CD4-positive, alpha-beta memory T cell (primary cell): ENCODE results near the gene ARID1B. TPM values are rescaled to one million over a fixed set of nuclear protein-coding genes. Genes with fewer than 3 reads are reported as not detected.

Source experiments
- CTCF ChIA-PET: fragments of 350-600 bp; sonication (Branson Sonifier 250); formaldehyde crosslinking; loops from one replicate; lab custom pipeline; 2021; ENCODE audit warnings: inconsistent platforms; ENCODE audit not compliant: partially characterized antibody; lab: Charles Lee
- POLR2A ChIA-PET: fragments of 350-600 bp; sonication (Branson Sonifier 250); formaldehyde crosslinking; loops from one replicate; lab custom pipeline; 2021; ENCODE audit not compliant: partially characterized antibody; lab: Charles Lee
- DNase-seq, 5 donors: peaks; one replicate each; pipeline versions ENCODE4 v3.0.0 to v3.0.0-alpha.2; 2020 to 2022; ENCODE audit warnings: mixed read lengths in 1 of 5
- H3K27ac ChIP-seq: one replicate; pipeline ENCODE4 v1.7.0; 2013; ENCODE audit warnings: low read depth, low read length
- H3K27me3 ChIP-seq: 2 replicates; pipeline ENCODE4 v1.7.0; 2013; ENCODE audit warnings: mild to moderate bottlenecking, low read length, moderate library complexity; ENCODE audit not compliant: insufficient read depth
- H3K36me3 ChIP-seq: 2 replicates; pipeline ENCODE4 v1.7.0; 2013; ENCODE audit warnings: mild to moderate bottlenecking, low read length, moderate library complexity; ENCODE audit not compliant: insufficient read depth
- H3K4me1 ChIP-seq: 2 replicates; pipeline ENCODE4 v1.7.0; 2013; ENCODE audit warnings: mild to moderate bottlenecking, low read length, moderate library complexity; ENCODE audit not compliant: insufficient read depth
- H3K4me3 ChIP-seq, 2 donors: one replicate each; pipeline ENCODE4 v1.7.0; 2013; ENCODE audit warnings: low read length in 2 of 2, mild to moderate bottlenecking in 1 of 2
- H3K9me3 ChIP-seq, 2 donors: one replicate each; pipeline ENCODE4 v1.7.0; 2013; ENCODE audit warnings: low read length in 2 of 2, control low read depth in 1 of 2; ENCODE audit not compliant: control insufficient read depth in 1 of 2
- H3K27ac Mint-ChIP-seq, 7 donors: one replicate each; pipeline ENCODE4 v1.8.0; 2020 to 2021; ENCODE audit warnings: mixed read lengths in 7 of 7, mild to moderate bottlenecking in 6 of 7, inconsistent platforms in 3 of 7, moderate library complexity in 3 of 7
- H3K27me3 Mint-ChIP-seq, 2 donors: one replicate each; pipeline ENCODE4 v1.8.0; 2020 to 2021; ENCODE audit warnings: mixed read lengths in 2 of 2
- H3K36me3 Mint-ChIP-seq, 2 donors: one replicate each; pipeline ENCODE4 v1.8.0; 2020 to 2021; ENCODE audit warnings: mixed read lengths in 2 of 2, inconsistent platforms in 1 of 2, mild to moderate bottlenecking in 1 of 2
- H3K4me1 Mint-ChIP-seq, 4 donors: one replicate each; pipeline ENCODE4 v1.8.0; 2020 to 2021; ENCODE audit warnings: mixed read lengths in 4 of 4, mild to moderate bottlenecking in 1 of 4
- H3K4me3 Mint-ChIP-seq, 8 donors: one replicate each; pipeline ENCODE4 v1.8.0; 2020 to 2021; ENCODE audit warnings: mixed read lengths in 8 of 8, mild to moderate bottlenecking in 7 of 8, moderate library complexity in 6 of 8, inconsistent platforms in 3 of 8
- H3K9me3 Mint-ChIP-seq, 8 donors: one replicate each; pipeline ENCODE4 v1.8.0; 2020 to 2021; ENCODE audit warnings: mixed read lengths in 8 of 8, mild to moderate bottlenecking in 5 of 8, inconsistent platforms in 3 of 8, moderate library complexity in 1 of 8
- intact Hi-C: fragments of 100-400 bp; cut with micrococcal nuclease; formaldehyde crosslinking; loops from one replicate; pipeline ENCODE4 v1.15.1; 2023
- polyA plus RNA-seq, 2 donors: library from polyadenylated mRNA; unstranded; fragments of 300-500 nt; fragmentation: Illumina TruSeq; gene quantifications; one replicate each; pipeline ENCODE4 v1.2.3, GENCODE V29; 2021
- total RNA-seq, 2 experiments: library from RNA; stranded (reverse); gene quantifications; one replicate each; pipeline ENCODE4 v1.2.3, GENCODE V29; 2021

The ARID1B gene
- total and polyA plus RNA-seq, 4 experiments from 2014 or later, result 5.4 to 131 (median 72.4) TPM

- ChIA-PET POLR2A (no interaction called here), CTCF (no interaction called here)
- Mint-ChIP-seq H3K9me3 (no peaks in the 10 kb centered on the region), H3K4me3 (peak overlapping the region in 1 of 8 donors; percentile 1), H3K27ac (no peak overlapping the region), H3K27me3 (no peaks in the 10 kb centered on the region), H3K4me1 (peaks cover 42 to 66% (median 57%) of the 10 kb centered on the region in 4 donors), H3K36me3 (no peaks in the 10 kb centered on the region)
- H3K27me3 ChIP-seq, result no peaks in the 10 kb centered on the region
- intact Hi-C loops, result loop anchor here (10.0 kb wide), 1 partner anchor 164 kb away; no protein-coding TSS in a partner anchor
- no peak overlapping the region for H3K27ac ChIP-seq
- H3K4me3 ChIP-seq, result no peak overlapping the region
- peaks cover 21% of the 10 kb centered on the region for H3K4me1 ChIP-seq
- no peaks in the 10 kb centered on the region for H3K9me3 ChIP-seq
- no peak for DNase-seq
- no peaks in the 10 kb centered on the region for H3K36me3 ChIP-seq
These were observed 171.6 kb downstream of the ARID1B start for GRCh38 chr6:156948807-156949206.

- Histone ChIP-seq H3K4me1 (peaks cover 22% of the 10 kb centered on the region), H3K27me3 (no peaks in the 10 kb centered on the region), H3K9me3 (no peaks in the 10 kb centered on the region), H3K4me3 (no peak overlapping the region), H3K36me3 (no peaks in the 10 kb centered on the region), H3K27ac (no peak overlapping the region)
- H3K4me1 Mint-ChIP-seq, result peaks cover 41 to 66% (median 56%) of the 10 kb centered on the region in 4 donors
- no peak for DNase-seq
- peak overlapping the region in 2 of 7 donors; percentile 38 to 52 for H3K27ac Mint-ChIP-seq
- POLR2A ChIA-PET, result no interaction called here
- peak overlapping the region in 1 of 8 donors; percentile 1 for H3K4me3 Mint-ChIP-seq
- H3K36me3 Mint-ChIP-seq, result no peaks in the 10 kb centered on the region
- intact Hi-C loops, result loop anchor here (10.0 kb wide), 1 partner anchor 165 kb away; no protein-coding TSS in a partner anchor
- no peaks in the 10 kb centered on the region for H3K9me3 Mint-ChIP-seq
- H3K27me3 Mint-ChIP-seq, result no peaks in the 10 kb centered on the region
- CTCF ChIA-PET, result interaction anchor here (0.9 kb wide), 1 partner anchor 9 kb away, joined by 3 read pairs; no protein-coding TSS in a partner anchor
These were observed 172.2 kb downstream of the ARID1B start for GRCh38 chr6:156949376-156949775.

GRCh38 chr6:156950084-156950483 is 172.9 kb downstream of the ARID1B start:
- H3K4me1 ChIP-seq, result peaks cover 29% of the 10 kb centered on the region
- H3K27ac ChIP-seq, result no peak overlapping the region
- no peaks in the 10 kb centered on the region for H3K36me3 ChIP-seq
- no peak for DNase-seq
- Mint-ChIP-seq H3K36me3 (no peaks in the 10 kb centered on the region), H3K4me3 (no peak overlapping the region), H3K9me3 (no peaks in the 10 kb centered on the region), H3K27ac (no peak overlapping the region), H3K27me3 (no peaks in the 10 kb centered on the region), H3K4me1 (peaks cover 42 to 69% (median 61%) of the 10 kb centered on the region in 4 donors)
- intact Hi-C loops, result no loop called here
- ChIA-PET POLR2A (no interaction called here), CTCF (interaction anchor here (0.9 kb wide), 1 partner anchor 9 kb away, joined by 3 read pairs; no protein-coding TSS in a partner anchor)
- H3K4me3 ChIP-seq, result no peak overlapping the region
- H3K27me3 ChIP-seq, result no peaks in the 10 kb centered on the region
- no peaks in the 10 kb centered on the region for H3K9me3 ChIP-seq

- POLR2A ChIA-PET, result no interaction called here
- H3K27me3 Mint-ChIP-seq, result no peaks in the 10 kb centered on the region
- Histone ChIP-seq H3K27me3 (no peaks in the 10 kb centered on the region), H3K36me3 (no peaks in the 10 kb centered on the region), H3K9me3 (no peaks in the 10 kb centered on the region), H3K4me3 (no peak overlapping the region), H3K4me1 (peaks cover 33% of the 10 kb centered on the region), H3K27ac (no peak overlapping the region)
- no peaks in the 10 kb centered on the region for H3K9me3 Mint-ChIP-seq
- DNase-seq, result no peak
- intact Hi-C loops, result no loop called here
- no peaks in the 10 kb centered on the region for H3K36me3 Mint-ChIP-seq
- CTCF ChIA-PET, result interaction anchor here (1.0 kb wide), 1 partner anchor 8 kb away, joined by 3 read pairs; no protein-coding TSS in a partner anchor
- peaks cover 44 to 69% (median 61%) of the 10 kb centered on the region in 4 donors for H3K4me1 Mint-ChIP-seq
- no peak overlapping the region for H3K4me3 Mint-ChIP-seq
- peak overlapping the region in 1 of 7 donors; percentile 1 for H3K27ac Mint-ChIP-seq
These were observed 173.4 kb downstream of the ARID1B start for GRCh38 chr6:156950531-156950930.

- peaks cover 51% of the 10 kb centered on the region for H3K4me1 ChIP-seq
- no peaks in the 10 kb centered on the region for H3K9me3 Mint-ChIP-seq
- POLR2A ChIA-PET, result interaction anchor here (1.0 kb wide), 1 partner anchor 41 kb away, joined by 3 read pairs; no protein-coding TSS in a partner anchor
These were observed 175.2 kb downstream of the ARID1B start for GRCh38 chr6:156952401-156952800.

GRCh38 chr6:156953127-156953478 is 175.9 kb downstream of the ARID1B start:
- Mint-ChIP-seq H3K36me3 (peaks cover 0 to 3% of the 10 kb centered on the region in 2 donors), H3K9me3 (no peaks in the 10 kb centered on the region), H3K4me1 (peaks cover 52 to 78% (median 68%) of the 10 kb centered on the region in 4 donors), H3K4me3 (peak overlapping the region in 1 of 8 donors; percentile 13), H3K27ac (peak overlapping the region; percentile 6 to 87 (median 26)), H3K27me3 (no peaks in the 10 kb centered on the region)
- no peak overlapping the region for H3K4me3 ChIP-seq
- no peak overlapping the region for H3K27ac ChIP-seq
- intact Hi-C loops, result no loop called here
- CTCF ChIA-PET, result interaction anchor here (0.6 to 3.7 kb wide), 2 partner anchors 10 to 12 kb away, joined by 3 to 13 read pairs; no protein-coding TSS in a partner anchor
- peaks cover 52% of the 10 kb centered on the region for H3K4me1 ChIP-seq
- POLR2A ChIA-PET, result interaction anchor here (1.0 kb wide), 1 partner anchor 28 kb away, joined by 3 read pairs; no protein-coding TSS in a partner anchor
- no peaks in the 10 kb centered on the region for H3K36me3 ChIP-seq
- H3K9me3 ChIP-seq, result no peaks in the 10 kb centered on the region
- H3K27me3 ChIP-seq, result no peaks in the 10 kb centered on the region
- DNase-seq, result no peak

More at GRCh38 chr6:156952401-156952800, 175.2 kb downstream of the ARID1B start:
- CTCF ChIA-PET, result interaction anchor here (3.7 kb wide), 1 partner anchor 9 kb away, joined by 13 read pairs; no protein-coding TSS in a partner anchor
- Mint-ChIP-seq H3K36me3 (peaks cover 0 to 1% of the 10 kb centered on the region in 2 donors), H3K27ac (peak overlapping the region in 3 of 7 donors; percentile 19 to 79 (median 53)), H3K27me3 (no peaks in the 10 kb centered on the region), H3K4me3 (peak overlapping the region in 3 of 8 donors; percentile 9 to 20 (median 10)), H3K4me1 (peaks cover 45 to 72% (median 62%) of the 10 kb centered on the region in 4 donors)
- H3K27ac ChIP-seq, result no peak overlapping the region
- no peaks in the 10 kb centered on the region for H3K27me3 ChIP-seq
- no peak overlapping the region for H3K4me3 ChIP-seq
- H3K9me3 ChIP-seq, result no peaks in the 10 kb centered on the region
- no peak for DNase-seq
- intact Hi-C loops, result no loop called here
- no peaks in the 10 kb centered on the region for H3K36me3 ChIP-seq

- Histone ChIP-seq H3K27ac (no peak overlapping the region), H3K4me1 (peaks cover 52% of the 10 kb centered on the region), H3K36me3 (no peaks in the 10 kb centered on the region), H3K27me3 (no peaks in the 10 kb centered on the region), H3K4me3 (no peak overlapping the region), H3K9me3 (no peaks in the 10 kb centered on the region)
- Mint-ChIP-seq H3K27ac (peak overlapping the region; percentile 6 to 87 (median 77)), H3K27me3 (no peaks in the 10 kb centered on the region), H3K4me3 (peak overlapping the region in 2 of 8 donors; percentile 7 to 34), H3K36me3 (peaks cover 0 to 3% of the 10 kb centered on the region in 2 donors), H3K4me1 (peaks cover 55 to 83% (median 71%) of the 10 kb centered on the region in 4 donors), H3K9me3 (no peaks in the 10 kb centered on the region)
- POLR2A ChIA-PET, result interaction anchor here (1.0 to 2.6 kb wide), 2 partner anchors 11 to 28 kb away, joined by 3 to 7 read pairs; no protein-coding TSS in a partner anchor
- CTCF ChIA-PET, result interaction anchor here (0.6 to 3.7 kb wide), 2 partner anchors 10 to 13 kb away, joined by 3 to 13 read pairs; no protein-coding TSS in a partner anchor
- intact Hi-C loops, result no loop called here
- peak; percentile 60 to 77 (median 74) for DNase-seq
These were observed 176.4 kb downstream of the ARID1B start for GRCh38 chr6:156953479-156954146.
